Osteoblast (primary cell): Measurements from ENCODE around the gene RAMP3. TPM values are rescaled to one million over a fixed set of nuclear protein-coding genes. Genes with fewer than 3 reads are reported as not detected.
A peak's percentile ranks its signal among the peaks of the same experiment; 100 is the strongest.

Source experiments
- DNase-seq: peaks from one replicate; pipeline ENCODE4 v3.0.0; 2011; ENCODE audit warnings: low spot score, mixed read lengths; ENCODE audit not compliant: insufficient read length; ENCODE audit errors: missing footprints
- H2AFZ ChIP-seq: 2 replicates; pipeline ENCODE4 v1.6.0; 2011; ENCODE audit warnings: mild to moderate bottlenecking, low read length
- H3K27ac ChIP-seq: 2 replicates; pipeline ENCODE4 v1.5.1; 2011; ENCODE audit warnings: mild to moderate bottlenecking, low read depth, low read length, moderate library complexity
- H3K27me3 ChIP-seq: 2 replicates; pipeline ENCODE4 v1.6.0; 2012; ENCODE audit warnings: mild to moderate bottlenecking, control low read depth, inconsistent platforms, low read length, moderate library complexity; ENCODE audit not compliant: insufficient read depth
- H3K36me3 ChIP-seq: 2 replicates; pipeline ENCODE4 v1.5.1; 2011; ENCODE audit warnings: mild to moderate bottlenecking, low read length, control low read depth, moderate library complexity; ENCODE audit not compliant: insufficient read depth
- H3K4me1 ChIP-seq: 2 replicates; pipeline ENCODE4 v1.5.1; 2011; ENCODE audit warnings: mild to moderate bottlenecking, low read length, control low read depth, moderate library complexity; ENCODE audit not compliant: insufficient read depth
- H3K4me2 ChIP-seq: 2 replicates; pipeline ENCODE4 v1.6.0; 2011; ENCODE audit warnings: mild to moderate bottlenecking, low read length; ENCODE audit not compliant: insufficient read depth
- H3K4me3 ChIP-seq: fragments of 200-600 bp; sonication (generic); 3 replicates; pipeline ENCODE4 v1.5.1; 2012; ENCODE audit warnings: mild to moderate bottlenecking, low read length, inconsistent platforms; ENCODE audit not compliant: insufficient read depth
- H3K79me2 ChIP-seq: 2 replicates; pipeline ENCODE4 v1.6.0; 2012; ENCODE audit warnings: mild to moderate bottlenecking, low read length, control low read depth, inconsistent platforms; ENCODE audit not compliant: insufficient read depth
- H3K9me3 ChIP-seq: 2 replicates; pipeline ENCODE4 v1.5.1; 2011; ENCODE audit warnings: low read depth, low read length, control low read depth
- H4K20me1 ChIP-seq: 2 replicates; pipeline ENCODE4 v1.6.0; 2012; ENCODE audit warnings: mild to moderate bottlenecking, low read length, control low read depth; ENCODE audit not compliant: insufficient read depth
- total RNA-seq: library from RNA; depleted of rRNA; stranded (reverse); fragments of >200 nt; gene quantifications from 2 replicates; pipeline ENCODE4 v1.2.3, GENCODE V29; 2012
- TF ChIP-seq, protein P1 (sequence below): IDR thresholded peaks from 2 replicates; pipeline ENCODE4 v1.5.1; 2011; ENCODE audit warnings: mild to moderate bottlenecking, low read depth, low read length, moderate library complexity; ENCODE audit errors: extremely low read depth

RAMP3 gene
- total RNA-seq, 1 donor: not detected

DNA sequence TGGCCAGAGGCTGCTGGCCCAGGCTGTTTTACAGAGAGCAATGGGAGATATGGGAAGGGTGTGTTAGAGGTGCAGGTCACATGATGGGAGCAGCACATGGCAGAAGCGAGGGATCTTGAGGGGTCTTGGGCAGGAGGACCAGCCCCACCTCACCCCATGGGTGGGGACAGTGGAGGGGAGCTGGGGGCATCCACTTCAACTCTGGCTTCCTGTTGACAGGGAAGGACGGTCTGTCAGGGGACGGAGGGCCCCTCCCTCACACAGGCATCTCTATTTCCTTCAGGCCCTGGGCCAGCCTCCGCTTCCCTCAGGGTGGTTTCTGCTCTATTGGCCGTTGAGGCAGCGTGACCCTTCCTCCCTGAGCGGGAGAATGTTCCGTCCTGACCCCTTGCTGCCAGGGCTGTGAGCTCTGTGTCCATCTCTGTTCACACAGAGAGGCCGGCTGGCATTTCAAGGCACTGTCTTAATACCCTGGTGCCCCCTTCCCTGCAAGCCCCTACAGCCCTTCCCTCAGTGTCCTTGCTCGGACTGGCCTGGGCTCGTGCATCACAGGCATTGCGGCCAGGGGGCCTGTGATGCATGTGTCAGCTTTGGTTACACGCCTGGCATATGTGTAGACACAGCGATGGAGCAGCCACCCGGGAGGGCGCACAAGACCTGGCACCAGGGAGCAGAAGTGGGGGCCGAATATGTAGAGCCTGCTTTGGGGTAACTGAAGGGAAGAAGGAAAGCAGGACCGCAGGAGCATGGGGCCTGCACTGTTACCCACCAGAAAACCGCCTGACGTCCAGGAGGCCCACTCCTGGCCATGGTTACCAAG lies 31.8 kb downstream of the RAMP3 start:
- Histone ChIP-seq H3K36me3 (no peaks in the 10 kb centered on the region), H3K4me1 (no peaks in the 10 kb centered on the region), H4K20me1 (no peaks in the 10 kb centered on the region), H2AFZ (no peak overlapping the region), H3K9me3 (no peaks in the 10 kb centered on the region), H3K4me3 (no peak overlapping the region), H3K79me2 (no peaks in the 10 kb centered on the region), H3K27ac (no peak overlapping the region), H3K27me3 (peaks cover 27% of the 10 kb centered on the region), H3K4me2 (no peak overlapping the region)
- TF ChIP-seq, protein P1, sequence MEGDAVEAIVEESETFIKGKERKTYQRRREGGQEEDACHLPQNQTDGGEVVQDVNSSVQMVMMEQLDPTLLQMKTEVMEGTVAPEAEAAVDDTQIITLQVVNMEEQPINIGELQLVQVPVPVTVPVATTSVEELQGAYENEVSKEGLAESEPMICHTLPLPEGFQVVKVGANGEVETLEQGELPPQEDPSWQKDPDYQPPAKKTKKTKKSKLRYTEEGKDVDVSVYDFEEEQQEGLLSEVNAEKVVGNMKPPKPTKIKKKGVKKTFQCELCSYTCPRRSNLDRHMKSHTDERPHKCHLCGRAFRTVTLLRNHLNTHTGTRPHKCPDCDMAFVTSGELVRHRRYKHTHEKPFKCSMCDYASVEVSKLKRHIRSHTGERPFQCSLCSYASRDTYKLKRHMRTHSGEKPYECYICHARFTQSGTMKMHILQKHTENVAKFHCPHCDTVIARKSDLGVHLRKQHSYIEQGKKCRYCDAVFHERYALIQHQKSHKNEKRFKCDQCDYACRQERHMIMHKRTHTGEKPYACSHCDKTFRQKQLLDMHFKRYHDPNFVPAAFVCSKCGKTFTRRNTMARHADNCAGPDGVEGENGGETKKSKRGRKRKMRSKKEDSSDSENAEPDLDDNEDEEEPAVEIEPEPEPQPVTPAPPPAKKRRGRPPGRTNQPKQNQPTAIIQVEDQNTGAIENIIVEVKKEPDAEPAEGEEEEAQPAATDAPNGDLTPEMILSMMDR: no peak
- DNase-seq: peak; percentile 71

DNA sequence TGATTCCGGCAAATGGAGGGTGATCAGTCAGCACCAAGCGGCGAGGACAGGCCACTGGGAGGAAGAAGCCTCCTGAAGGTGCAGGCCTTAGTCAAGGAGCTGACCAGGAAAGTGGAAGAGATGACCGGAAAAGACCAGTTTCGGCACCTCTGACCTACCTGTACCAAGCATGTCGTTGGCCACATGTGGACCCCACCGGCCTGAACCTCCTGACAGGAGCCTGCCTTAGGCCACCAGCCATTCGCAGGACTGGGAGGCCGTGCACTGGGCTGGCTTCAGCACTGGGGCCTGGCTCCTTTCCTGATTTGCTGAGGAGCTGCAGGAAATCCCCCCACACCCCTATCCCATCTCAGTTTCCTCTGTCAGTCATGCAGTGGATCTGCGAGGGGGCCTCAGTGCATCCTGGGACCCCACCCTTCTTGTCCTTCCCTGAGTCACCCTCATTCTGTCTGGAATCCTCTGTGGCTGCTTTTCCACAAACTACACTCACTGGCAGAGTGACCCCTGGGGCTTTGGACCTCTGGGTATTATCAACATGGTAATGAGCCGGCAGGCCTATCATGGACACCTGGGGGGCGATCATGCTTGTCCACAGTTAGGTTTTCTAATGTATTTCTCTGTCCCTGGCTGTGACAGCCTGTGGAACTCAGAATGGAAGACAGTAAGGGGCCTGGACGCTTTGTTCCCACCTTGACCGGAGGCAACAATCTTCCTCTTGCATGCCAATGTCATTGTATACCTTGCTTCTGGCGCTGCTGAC lies 33.0 kb downstream of the RAMP3 start:
- peak; percentile 41 for DNase-seq
- H3K27ac ChIP-seq: no peak overlapping the region
- H3K4me1 ChIP-seq: no peaks in the 10 kb centered on the region
- peaks cover 27% of the 10 kb centered on the region for H3K27me3 ChIP-seq
- H3K4me2 ChIP-seq: no peak overlapping the region
- H2AFZ ChIP-seq: no peak overlapping the region
- no peaks in the 10 kb centered on the region for H3K79me2 ChIP-seq
- no peaks in the 10 kb centered on the region for H3K36me3 ChIP-seq
- no peaks in the 10 kb centered on the region for H3K9me3 ChIP-seq
- H3K4me3 ChIP-seq: no peak overlapping the region
- H4K20me1 ChIP-seq: no peaks in the 10 kb centered on the region
- TF ChIP-seq, protein P1: no peak

DNA sequence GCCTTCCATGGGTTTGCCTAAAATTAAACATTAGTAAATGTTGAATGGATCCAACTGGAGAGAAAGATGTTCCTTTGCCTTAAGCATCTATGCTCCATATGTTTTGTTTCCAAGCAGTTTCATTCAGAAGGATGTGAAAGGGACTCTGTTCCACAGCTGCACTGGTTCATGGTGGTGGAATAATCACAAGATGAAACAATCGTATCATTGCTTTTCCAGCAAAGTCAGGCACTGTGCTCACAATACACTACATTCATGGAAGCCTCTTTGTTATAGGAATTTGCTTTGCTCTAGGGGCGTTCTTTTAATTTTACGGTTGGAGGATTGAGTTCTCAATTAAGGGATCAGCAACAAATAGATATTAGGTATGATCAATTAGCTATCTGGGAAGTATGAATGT lies 33.8 kb downstream of the RAMP3 start:
- no peak overlapping the region for H3K4me2 ChIP-seq
- H3K36me3 ChIP-seq: no peaks in the 10 kb centered on the region
- TF ChIP-seq, protein P1: no peak
- H2AFZ ChIP-seq: no peak overlapping the region
- H3K9me3 ChIP-seq: no peaks in the 10 kb centered on the region
- no peak overlapping the region for H3K4me3 ChIP-seq
- no peaks in the 10 kb centered on the region for H3K79me2 ChIP-seq
- no peaks in the 10 kb centered on the region for H3K4me1 ChIP-seq
- peaks cover 23% of the 10 kb centered on the region for H3K27me3 ChIP-seq
- no peaks in the 10 kb centered on the region for H4K20me1 ChIP-seq
- no peak overlapping the region for H3K27ac ChIP-seq
- DNase-seq: no peak

DNA sequence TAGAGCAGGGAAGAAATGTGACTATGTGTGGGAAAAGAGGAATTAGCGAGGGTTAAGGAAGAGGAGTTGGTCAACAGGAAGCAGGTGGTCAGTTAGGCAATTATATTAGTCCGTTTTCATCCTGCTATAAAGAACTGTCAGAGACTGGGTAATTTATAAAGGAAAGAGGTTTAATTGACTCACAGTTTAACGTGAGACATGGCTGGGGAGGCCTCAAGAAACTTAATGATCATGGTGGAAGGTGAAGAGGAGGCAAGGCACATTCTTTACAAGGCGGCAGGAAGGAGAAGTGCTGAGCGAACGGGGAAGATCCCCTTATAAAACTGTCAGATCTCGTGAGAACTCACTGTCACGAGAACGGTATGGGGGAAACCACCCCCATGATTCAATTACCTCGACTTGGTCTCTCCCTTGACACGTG lies 35.0 kb downstream of the RAMP3 start:
- TF ChIP-seq, protein P1: no peak
- H4K20me1 ChIP-seq: no peaks in the 10 kb centered on the region
- H3K4me1 ChIP-seq: no peaks in the 10 kb centered on the region
- no peak overlapping the region for H3K27ac ChIP-seq
- H3K79me2 ChIP-seq: no peaks in the 10 kb centered on the region
- H3K36me3 ChIP-seq: no peaks in the 10 kb centered on the region
- H3K27me3 ChIP-seq: peaks cover 22% of the 10 kb centered on the region
- no peak overlapping the region for H2AFZ ChIP-seq
- DNase-seq: no peak
- no peaks in the 10 kb centered on the region for H3K9me3 ChIP-seq
- H3K4me3 ChIP-seq: no peak overlapping the region
- H3K4me2 ChIP-seq: no peak overlapping the region
